HG03342 (cell line): Measurements from ENCODE around the gene CRIP3.

Source experiments
- ATAC-seq: cut with Tn5 transposase; IDR thresholded peaks from one replicate; pipeline ENCODE4 v1.9.1; 2021; ENCODE audit warnings: mild to moderate bottlenecking, moderate library complexity; ENCODE audit not compliant: unreplicated experiment

Gene CRIP3

GRCh38 chr6:43274916-43275597 is 33.6 kb downstream of the CRIP3 start:
- ATAC-seq = no peak

GRCh38 chr6:43274127-43274915 is 34.3 kb downstream of the CRIP3 start:
- no peak for ATAC-seq

- no peak for ATAC-seq
Measured at GRCh38 chr6:43273707-43274106, 34.9 kb downstream of the CRIP3 start.

- no peak for ATAC-seq
Measured at GRCh38 chr6:43271944-43272343, 36.7 kb downstream of the CRIP3 start.

GRCh38 chr6:43271103-43271815 is 37.4 kb downstream of the CRIP3 start:
- no peak for ATAC-seq

GRCh38 chr6:43269273-43270007 is 39.2 kb downstream of the CRIP3 start:
- no peak for ATAC-seq

GRCh38 chr6:43268782-43269272 is 39.8 kb downstream of the CRIP3 start:
- no peak for ATAC-seq

- ATAC-seq = no peak
Measured at GRCh38 chr6:43268355-43268700, 40.3 kb downstream of the CRIP3 start.

- ATAC-seq = no peak
Measured at GRCh38 chr6:43267619-43268354, 40.8 kb downstream of the CRIP3 start.

GRCh38 chr6:43265564-43265963 is 43.1 kb downstream of the CRIP3 start:
- no peak for ATAC-seq

GRCh38 chr6:43264599-43265145 is 44.0 kb downstream of the CRIP3 start:
- no peak for ATAC-seq

GRCh38 chr6:43263314-43264178 is 45.1 kb downstream of the CRIP3 start:
- peak; percentile 79 for ATAC-seq

- ATAC-seq = no peak
Measured at GRCh38 chr6:43262780-43263313, 45.8 kb downstream of the CRIP3 start.

- no peak for ATAC-seq
Measured at GRCh38 chr6:43262000-43262779, 46.4 kb downstream of the CRIP3 start.

- no peak for ATAC-seq
Measured at GRCh38 chr6:43261198-43261597, 47.4 kb downstream of the CRIP3 start.

GRCh38 chr6:43260791-43261190 is 47.8 kb downstream of the CRIP3 start:
- no peak for ATAC-seq

- no peak for ATAC-seq
Measured at GRCh38 chr6:43258807-43259686, 49.6 kb downstream of the CRIP3 start.
